Endothelial cell of umbilical vein (primary cell): ENCODE measurements around the gene AFTPH. TPM values are rescaled to one million over a fixed set of nuclear protein-coding genes. Genes with fewer than 3 reads are reported as not detected.

Experiments used
- BruUV-seq: library from RNA; stranded (reverse); fragments of 400-500 nt; replicated peaks from 2 replicates; lab custom pipeline; 2021; lab: Mats Ljungman, UMichigan
- CTCF ChIA-PET: fragments of 300-600, 350-600 bp; sonication (Branson Sonifier 250); formaldehyde crosslinking; loops from one replicate; lab custom pipeline; 2021; ENCODE audit warnings: antibody characterized with exemption, inconsistent platforms; lab: Charles Lee
- POLR2A ChIA-PET: fragments of 300-600, 350-600 bp; sonication (Branson Sonifier 250); formaldehyde crosslinking; loops from one replicate; lab custom pipeline; 2021; ENCODE audit warnings: antibody characterized with exemption, inconsistent platforms; lab: Charles Lee
- DNase-seq: peaks from one replicate; pipeline ENCODE4 v3.0.0-alpha.2; 2011; ENCODE audit warnings: low read depth, low spot score
- FAIRE-seq: peaks from 2 replicates; lab custom pipeline; 2011; peaks lifted over from hg19 to GRCh38; lab: Jason Lieb, UNC
- H2AFZ ChIP-seq: 2 replicates; pipeline ENCODE4 v1.6.0; 2012; ENCODE audit warnings: low read depth, low read length, control low read depth, inconsistent platforms
- H3K27ac ChIP-seq: 2 replicates; pipeline ENCODE4 v1.5.1; 2011; ENCODE audit warnings: low read depth, mild to moderate bottlenecking, control low read depth, low read length, moderate library complexity; ENCODE audit not compliant: insufficient read depth
- H3K27me3 ChIP-seq, 2 experiments: 2 replicates each; pipeline versions ENCODE4 v1.6.0 to v1.6.1; 2011; ENCODE audit warnings: low read length in 2 of 2, mixed read lengths in 1 of 2; ENCODE audit not compliant: control insufficient read depth in 2 of 2, insufficient read depth in 2 of 2
- H3K36me3 ChIP-seq, 2 experiments: 2 replicates in 1 of 2; 3 replicates in 1 of 2; pipeline ENCODE4 v1.5.1; 2011; ENCODE audit warnings: low read length in 2 of 2, mild to moderate bottlenecking in 1 of 2, moderate library complexity in 1 of 2; ENCODE audit not compliant: control insufficient read depth in 2 of 2, insufficient read depth in 2 of 2; ENCODE audit errors: extremely low read depth in 1 of 2
- H3K4me1 ChIP-seq: 3 replicates; pipeline ENCODE4 v1.5.1; 2011; ENCODE audit warnings: mild to moderate bottlenecking, low read length; ENCODE audit not compliant: control insufficient read depth, insufficient read depth; ENCODE audit errors: extremely low read depth
- H3K4me2 ChIP-seq: 2 replicates; pipeline ENCODE4 v1.6.1; 2011; ENCODE audit warnings: low read length, control low read depth, mixed read lengths; ENCODE audit not compliant: insufficient read depth
- H3K4me3 ChIP-seq, 3 experiments: fragments of 200-600 bp in 1 of 3; sonication (generic), shearing (Covaris generic) in 1 of 3; replicated peaks in 1 of 3; 2 replicates each; pipeline ENCODE4 v1.5.1; 2011 to 2016; ENCODE audit warnings: control low read depth in 3 of 3, low read length in 3 of 3, mild to moderate bottlenecking in 2 of 3, inconsistent platforms in 1 of 3, low read depth in 1 of 3, moderate library complexity in 1 of 3; ENCODE audit not compliant: insufficient read depth in 1 of 3
- H3K79me2 ChIP-seq: 2 replicates; pipeline ENCODE4 v1.6.0; 2012; ENCODE audit warnings: low read length, inconsistent platforms; ENCODE audit not compliant: control insufficient read depth, insufficient read depth
- H3K9ac ChIP-seq: replicated peaks from 2 replicates; pipeline ENCODE3; 2011; ENCODE audit warnings: low read length, control low read depth; ENCODE audit not compliant: insufficient read depth; ENCODE audit errors: extremely low read depth
- H3K9me1 ChIP-seq: replicated peaks from 3 replicates; pipeline ENCODE4 v1.6.0; 2011; ENCODE audit warnings: mild to moderate bottlenecking, low read length; ENCODE audit not compliant: control insufficient read depth, insufficient read depth; ENCODE audit errors: extremely low read depth
- H3K9me3 ChIP-seq: replicated peaks from 2 replicates; pipeline ENCODE4 v1.5.1; 2012; ENCODE audit warnings: low read length, inconsistent platforms; ENCODE audit not compliant: control insufficient read depth, insufficient read depth
- H4K20me1 ChIP-seq: replicated peaks from 2 replicates; pipeline ENCODE3; 2011; ENCODE audit warnings: mild to moderate bottlenecking, low read length; ENCODE audit not compliant: control insufficient read depth, insufficient read depth; ENCODE audit errors: extremely low read depth
- EZH2 ChIP-seq: IDR thresholded peaks from 2 replicates; pipeline ENCODE4 v1.6.1; 2012; ENCODE audit warnings: borderline replicate concordance, low read depth, mild to moderate bottlenecking, moderate library complexity, low read length, inconsistent platforms; ENCODE audit not compliant: severe bottlenecking
- FOS ChIP-seq: IDR thresholded peaks from 2 replicates; pipeline ENCODE4 v1.6.1; 2011; ENCODE audit warnings: mild to moderate bottlenecking, low read length, moderate library complexity, borderline replicate concordance; ENCODE audit not compliant: insufficient read depth
- GATA2 ChIP-seq: IDR thresholded peaks from 2 replicates; pipeline ENCODE4 v1.7.0; 2011; ENCODE audit warnings: low read depth, mild to moderate bottlenecking, moderate library complexity, mixed read lengths, low read length; ENCODE audit not compliant: insufficient read length, insufficient read depth
- JUN ChIP-seq: IDR thresholded peaks from 2 replicates; pipeline ENCODE4 v1.6.1; 2011; ENCODE audit warnings: borderline replicate concordance, low read depth; ENCODE audit not compliant: insufficient read length, insufficient read depth
- MYC ChIP-seq: IDR thresholded peaks from one replicate; pipeline ENCODE4 v1.6.1; 2011; ENCODE audit warnings: mild to moderate bottlenecking, low read depth, low read length
- POLR2A ChIP-seq: IDR thresholded peaks from 2 replicates; pipeline ENCODE4 v1.6.1; 2012; ENCODE audit warnings: low read depth, mild to moderate bottlenecking, control low read depth, low read length
- POLR2AphosphoS5 ChIP-seq: IDR thresholded peaks from 2 replicates; pipeline ENCODE4 v1.6.1; 2012; ENCODE audit warnings: low read depth, mild to moderate bottlenecking, control low read depth, low read length, moderate library complexity; ENCODE audit not compliant: insufficient read depth
- dilution Hi-C: fragments of 300-500 bp; cut with MboI; formaldehyde crosslinking; loops from one replicate; pipeline ENCODE4 v1.15.0; 2019; ENCODE audit warnings: low sequenced_read_pairs; ENCODE audit not compliant: extremely low pct_ligation_motif_present
- intact Hi-C: fragments of 100-400 bp; cut with micrococcal nuclease; formaldehyde crosslinking; loops from one replicate; pipeline ENCODE4 v1.10.0; 2022
- polyA plus RNA-seq, 4 experiments: library from polyadenylated mRNA; depleted of rRNA in 3 of 4; stranded (reverse) in 3 of 4; unstranded in 1 of 4; fragments of >200 nt; gene quantifications; 2 replicates each; pipeline versions ENCODE4 v1.2.1 to v1.2.3, GENCODE V29; 2011 to 2012; ENCODE audit warnings: missing spikeins in 1 of 4
- total RNA-seq: library from RNA; stranded (reverse); gene quantifications from 2 replicates; pipeline ENCODE4 v1.2.3, GENCODE V29; 2021
- TF ChIP-seq, protein P1 (sequence below), 2 donors: IDR thresholded peaks; 1 replicate in 1 of 2; 2 replicates in 1 of 2; pipeline ENCODE4 v1.5.1; 2011; ENCODE audit warnings: low read length in 2 of 2, mild to moderate bottlenecking in 2 of 2, moderate library complexity in 2 of 2, control low read depth in 1 of 2, inconsistent platforms in 1 of 2, low read depth in 1 of 2; ENCODE audit not compliant: insufficient read depth in 1 of 2; ENCODE audit errors: extremely low read depth in 1 of 2
- TF ChIP-seq, protein P2 (sequence below): IDR thresholded peaks from 2 replicates; pipeline ENCODE4 v1.6.1; 2011; ENCODE audit not compliant: insufficient read depth, insufficient read length

Gene AFTPH
- total and polyA plus RNA-seq, 2 donors (not counting 3 experiments of a cell fraction or from before 2014, with no cell fraction given) = 6.9 to 15.3 TPM

DNA sequence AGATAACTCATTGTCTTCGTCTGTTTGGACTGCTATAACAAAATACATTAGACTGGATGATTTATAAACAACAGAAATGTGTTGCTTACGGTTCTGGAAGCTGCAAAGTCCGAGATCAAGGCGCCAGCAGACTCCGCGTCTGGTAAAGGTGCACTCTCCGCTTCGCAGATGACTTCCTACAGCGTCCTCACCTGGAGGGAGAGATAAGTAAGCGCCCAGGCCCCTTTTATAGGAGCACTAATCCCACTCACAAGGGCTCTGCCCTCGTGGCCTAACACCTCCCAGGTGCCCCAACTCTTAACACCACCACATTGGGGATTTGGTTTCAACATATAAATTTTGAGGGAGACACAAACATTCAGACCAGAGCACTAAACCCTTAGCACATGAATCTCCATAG, 78.3 kb downstream of the AFTPH start:
- Histone ChIP-seq H3K4me2 (no peak overlapping the region), H3K27ac (no peak overlapping the region), H3K36me3 (no peaks in the 10 kb centered on the region), H3K9me1 (no peaks in the 10 kb centered on the region), H3K79me2 (no peaks in the 10 kb centered on the region), H3K4me3 (no peak overlapping the region), H3K27me3 (no peaks in the 10 kb centered on the region), H3K4me1 (peaks cover 5% of the 10 kb centered on the region), H3K9me3 (no peaks in the 10 kb centered on the region), H3K9ac (no peak overlapping the region), H2AFZ (no peak overlapping the region), H4K20me1 (no peaks in the 10 kb centered on the region)
- intact Hi-C loops (no loop called here), dilution Hi-C loops (no loop called here)
- FAIRE-seq (no peak), DNase-seq (no peak)
- CTCF ChIA-PET = no interaction called here
- POLR2A ChIA-PET = no interaction called here
- TF ChIP-seq, protein P1, sequence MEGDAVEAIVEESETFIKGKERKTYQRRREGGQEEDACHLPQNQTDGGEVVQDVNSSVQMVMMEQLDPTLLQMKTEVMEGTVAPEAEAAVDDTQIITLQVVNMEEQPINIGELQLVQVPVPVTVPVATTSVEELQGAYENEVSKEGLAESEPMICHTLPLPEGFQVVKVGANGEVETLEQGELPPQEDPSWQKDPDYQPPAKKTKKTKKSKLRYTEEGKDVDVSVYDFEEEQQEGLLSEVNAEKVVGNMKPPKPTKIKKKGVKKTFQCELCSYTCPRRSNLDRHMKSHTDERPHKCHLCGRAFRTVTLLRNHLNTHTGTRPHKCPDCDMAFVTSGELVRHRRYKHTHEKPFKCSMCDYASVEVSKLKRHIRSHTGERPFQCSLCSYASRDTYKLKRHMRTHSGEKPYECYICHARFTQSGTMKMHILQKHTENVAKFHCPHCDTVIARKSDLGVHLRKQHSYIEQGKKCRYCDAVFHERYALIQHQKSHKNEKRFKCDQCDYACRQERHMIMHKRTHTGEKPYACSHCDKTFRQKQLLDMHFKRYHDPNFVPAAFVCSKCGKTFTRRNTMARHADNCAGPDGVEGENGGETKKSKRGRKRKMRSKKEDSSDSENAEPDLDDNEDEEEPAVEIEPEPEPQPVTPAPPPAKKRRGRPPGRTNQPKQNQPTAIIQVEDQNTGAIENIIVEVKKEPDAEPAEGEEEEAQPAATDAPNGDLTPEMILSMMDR (IDR thresholded peaks at IDR 0.05; ENCODE audit: extremely low read depth in 1 of 2, insufficient read depth in 1 of 2, low read depth in 1 of 2, low read length in 2 of 2) = no peak
- no peak for TF ChIP-seq EZH2
- TF ChIP-seq POLR2A = no peak
- TF ChIP-seq MYC = no peak
- TF ChIP-seq JUN = no peak
- no peak for TF ChIP-seq FOS
- TF ChIP-seq, protein P2, sequence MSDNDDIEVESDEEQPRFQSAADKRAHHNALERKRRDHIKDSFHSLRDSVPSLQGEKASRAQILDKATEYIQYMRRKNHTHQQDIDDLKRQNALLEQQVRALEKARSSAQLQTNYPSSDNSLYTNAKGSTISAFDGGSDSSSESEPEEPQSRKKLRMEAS = no peak
- TF ChIP-seq POLR2AphosphoS5 = no peak
- no peak for TF ChIP-seq GATA2
- BruUV-seq = no TSS peak
